GM13977 (cell line): ENCODE measurements around the gene NIFK.
"Not testable (repeated sequence)": the region's sequence is repeated elsewhere in the genome, so short reads cannot be mapped to it uniquely, and the experiment has no call there.

Experiments
- DNase-seq: peaks from one replicate; pipeline ENCODE4 v3.0.0; 2012; ENCODE audit warnings: low spot score
- in situ Hi-C: fragments of 300-500 bp; cut with MboI; formaldehyde crosslinking; loops from one replicate; pipeline ENCODE4 v1.12.0; 2022; ENCODE audit warnings: low sequenced_read_pairs, low pct_unique_long_range_greater_than_20kb, mixed read lengths, inconsistent platforms; ENCODE audit not compliant: unreplicated experiment
- TF ChIP-seq, protein P1 (sequence below): IDR thresholded peaks from 2 replicates; pipeline ENCODE4 v1.5.1; 2012; ENCODE audit warnings: mild to moderate bottlenecking, control low read depth; ENCODE audit not compliant: insufficient read depth; ENCODE audit errors: extremely low read depth, missing control alignments

NIFK gene

DNA sequence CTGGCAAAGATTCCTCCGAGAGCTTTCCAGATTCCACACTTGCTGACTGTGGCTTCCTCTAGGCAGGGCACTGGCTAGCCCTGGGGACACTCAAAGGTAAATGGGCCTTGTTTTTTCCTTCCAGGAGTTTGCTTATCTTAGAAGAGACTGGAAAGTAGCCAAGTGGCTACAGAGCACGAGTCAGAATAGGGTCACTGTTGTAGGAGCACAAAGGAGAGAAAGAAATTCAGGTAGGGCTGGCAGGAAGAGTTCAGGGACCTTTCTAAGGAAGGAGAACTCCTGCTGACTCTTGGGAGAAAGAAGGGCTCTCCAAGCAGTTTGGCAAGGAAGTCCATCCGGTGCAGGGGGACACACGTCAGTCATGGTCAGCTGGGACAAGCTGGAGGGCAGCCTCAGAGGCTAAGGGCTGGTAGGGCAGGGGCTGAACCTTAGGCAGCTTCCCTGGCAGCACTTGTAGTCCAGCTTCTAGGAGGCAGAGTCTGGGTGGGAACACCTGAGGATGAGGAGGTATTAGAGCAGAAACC is 39.5 kb downstream of the NIFK start:
- DNase-seq: no peak
- in situ Hi-C loops: no loop called here

GRCh38 chr2:121696410-121696930 is 40.2 kb downstream of the NIFK start:
- in situ Hi-C loops: no loop called here
- DNase-seq: no peak

More for the DNA sequence above, 39.5 kb downstream of the NIFK start:
- TF ChIP-seq, protein P1, sequence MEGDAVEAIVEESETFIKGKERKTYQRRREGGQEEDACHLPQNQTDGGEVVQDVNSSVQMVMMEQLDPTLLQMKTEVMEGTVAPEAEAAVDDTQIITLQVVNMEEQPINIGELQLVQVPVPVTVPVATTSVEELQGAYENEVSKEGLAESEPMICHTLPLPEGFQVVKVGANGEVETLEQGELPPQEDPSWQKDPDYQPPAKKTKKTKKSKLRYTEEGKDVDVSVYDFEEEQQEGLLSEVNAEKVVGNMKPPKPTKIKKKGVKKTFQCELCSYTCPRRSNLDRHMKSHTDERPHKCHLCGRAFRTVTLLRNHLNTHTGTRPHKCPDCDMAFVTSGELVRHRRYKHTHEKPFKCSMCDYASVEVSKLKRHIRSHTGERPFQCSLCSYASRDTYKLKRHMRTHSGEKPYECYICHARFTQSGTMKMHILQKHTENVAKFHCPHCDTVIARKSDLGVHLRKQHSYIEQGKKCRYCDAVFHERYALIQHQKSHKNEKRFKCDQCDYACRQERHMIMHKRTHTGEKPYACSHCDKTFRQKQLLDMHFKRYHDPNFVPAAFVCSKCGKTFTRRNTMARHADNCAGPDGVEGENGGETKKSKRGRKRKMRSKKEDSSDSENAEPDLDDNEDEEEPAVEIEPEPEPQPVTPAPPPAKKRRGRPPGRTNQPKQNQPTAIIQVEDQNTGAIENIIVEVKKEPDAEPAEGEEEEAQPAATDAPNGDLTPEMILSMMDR: no peak

GRCh38 chr2:121695171-121695451 is 41.6 kb downstream of the NIFK start:
- in situ Hi-C loops: no loop called here
- TF ChIP-seq, protein P1: no peak
- no peak for DNase-seq

More at GRCh38 chr2:121696410-121696930, 40.2 kb downstream of the NIFK start:
- TF ChIP-seq, protein P1: no peak

DNA sequence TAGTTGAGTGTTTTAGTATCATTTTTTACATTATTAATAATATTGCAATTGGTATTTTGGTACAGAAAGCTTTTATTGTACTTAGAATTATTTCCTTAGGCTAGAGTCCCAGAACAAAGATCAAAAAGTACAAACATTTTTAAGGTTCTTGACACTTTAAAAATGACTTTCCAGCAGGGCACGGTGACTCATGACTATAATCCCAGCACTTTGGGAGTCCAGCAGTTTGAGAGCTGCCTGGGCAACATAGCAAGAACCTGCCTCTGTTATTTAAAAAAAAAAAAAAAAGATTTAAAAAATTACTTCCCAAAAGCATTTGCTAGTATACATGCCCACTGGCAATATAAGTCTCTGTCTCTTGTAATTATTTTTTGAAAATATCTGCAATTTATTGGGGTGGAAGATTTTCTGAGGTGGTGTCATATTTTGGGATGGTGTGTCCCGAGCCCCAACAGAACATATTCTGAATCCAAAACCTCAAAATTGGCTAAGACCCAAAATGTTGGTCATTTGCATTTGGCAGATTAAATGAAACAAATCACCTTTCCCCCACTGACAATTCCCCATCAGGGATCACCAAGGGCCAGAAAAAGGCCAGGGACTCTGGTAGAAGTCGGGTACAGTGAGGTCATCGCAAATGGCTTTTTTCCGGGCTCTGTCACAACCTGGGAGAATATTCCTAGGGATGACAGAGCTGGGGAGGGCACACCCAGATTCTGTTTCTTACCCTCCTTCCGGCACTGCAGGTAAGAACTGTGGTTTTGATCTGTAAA is 42.1 kb downstream of the NIFK start:
- DNase-seq: no peak
- TF ChIP-seq, protein P1: no peak
- in situ Hi-C loops: no loop called here

DNA sequence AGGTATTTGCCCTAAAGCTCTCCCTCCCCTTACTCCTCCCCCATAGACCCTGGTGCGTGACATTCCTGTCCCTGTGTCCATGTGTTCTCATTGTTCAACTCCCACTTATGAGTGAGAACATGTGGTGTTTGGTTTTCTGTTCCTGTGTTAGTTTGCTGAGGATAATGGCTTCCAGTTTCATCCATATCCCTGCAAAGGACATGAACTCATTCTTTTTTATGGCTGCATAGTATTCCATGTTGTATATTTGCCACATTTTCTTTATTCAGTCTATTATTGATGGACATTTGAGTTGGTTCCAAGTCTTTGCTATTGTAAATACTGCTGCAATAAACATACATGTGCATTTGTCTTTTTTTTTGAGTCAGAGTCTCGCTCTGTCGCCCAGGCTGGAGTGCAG is 46.1 kb downstream of the NIFK start:
- in situ Hi-C loops, DNase-seq: not testable (repeated sequence)

DNA sequence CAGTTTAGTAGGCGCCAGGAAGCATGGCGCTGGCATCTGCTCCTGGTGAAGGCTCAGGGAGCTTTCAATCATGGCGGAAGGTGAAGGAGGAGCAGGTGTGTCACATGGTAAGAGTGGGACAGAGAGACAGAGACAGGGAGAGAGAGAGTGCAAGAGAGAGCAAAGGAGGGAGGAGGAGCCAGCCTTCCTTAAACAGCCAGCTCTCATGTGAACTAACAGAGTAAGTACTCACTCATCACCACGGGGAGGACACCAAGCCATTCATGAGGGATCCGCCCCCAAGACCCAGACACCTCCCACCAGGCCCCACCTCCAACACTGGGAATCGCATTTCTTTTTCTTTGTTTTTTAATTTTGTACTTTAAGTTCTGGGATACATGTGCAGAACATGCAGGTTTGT is 46.6 kb downstream of the NIFK start:
- TF ChIP-seq, protein P1: no peak
- in situ Hi-C loops: no loop called here
- DNase-seq: no peak

- no peak for DNase-seq
- in situ Hi-C loops: no loop called here
- TF ChIP-seq, protein P1: no peak
Measured at GRCh38 chr2:121689356-121689755, 47.3 kb downstream of the NIFK start.
